GM13977 (cell line): ENCODE results near the gene OPALIN.

Experiments
- DNase-seq: peaks from one replicate; pipeline ENCODE4 v3.0.0; 2012; ENCODE audit warnings: low spot score
- in situ Hi-C: fragments of 300-500 bp; cut with MboI; formaldehyde crosslinking; loops from one replicate; pipeline ENCODE4 v1.12.0; 2022; ENCODE audit warnings: low sequenced_read_pairs, low pct_unique_long_range_greater_than_20kb, mixed read lengths, inconsistent platforms; ENCODE audit not compliant: unreplicated experiment
- TF ChIP-seq, protein P1 (sequence below): IDR thresholded peaks from 2 replicates; pipeline ENCODE4 v1.5.1; 2012; ENCODE audit warnings: mild to moderate bottlenecking, control low read depth; ENCODE audit not compliant: insufficient read depth; ENCODE audit errors: extremely low read depth, missing control alignments

The OPALIN gene

DNA sequence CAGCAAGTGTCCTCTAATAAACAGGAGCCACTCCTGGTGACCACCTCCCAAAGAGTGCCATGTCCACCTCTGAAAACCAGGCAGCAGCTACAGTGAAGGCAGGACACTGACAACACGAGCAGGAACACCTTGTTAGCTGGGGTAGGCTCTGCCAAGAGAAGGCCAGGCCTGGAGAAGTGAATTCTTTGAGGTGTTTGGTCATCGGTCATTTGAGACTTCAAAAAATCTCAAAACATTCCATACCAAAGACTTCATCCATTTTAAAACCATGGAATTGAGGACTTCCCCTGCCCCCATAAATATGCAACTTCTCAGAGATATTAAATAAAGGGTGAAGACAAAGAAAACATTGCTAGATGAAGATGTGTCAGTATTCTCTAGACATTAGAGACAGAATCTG lies 28.4 kb upstream of the OPALIN start:
- DNase-seq = no peak
- in situ Hi-C loops = loop anchor here (25.0 kb wide), 1 partner anchor 650 kb away; no protein-coding TSS in a partner anchor

DNA sequence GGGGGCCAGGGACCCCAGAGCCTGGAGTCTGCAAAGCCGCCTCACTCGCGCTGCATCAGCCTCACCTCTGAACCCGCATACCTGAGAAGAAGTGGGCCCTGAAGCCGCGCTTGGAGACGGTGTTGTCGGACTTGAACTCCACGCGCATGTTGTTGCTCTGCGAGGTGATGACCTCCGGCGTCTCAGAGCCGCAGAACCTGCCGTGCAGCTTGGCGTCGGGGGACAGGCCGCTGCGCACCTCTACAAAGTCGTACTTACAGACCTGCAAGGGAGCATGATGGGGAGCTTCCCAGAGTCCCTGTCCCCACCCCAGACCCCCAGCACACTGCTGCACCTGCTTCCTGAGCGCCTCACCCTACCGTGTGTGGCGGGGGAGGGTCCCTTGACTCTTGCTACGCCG lies 25.7 kb upstream of the OPALIN start:
- TF ChIP-seq, protein P1, sequence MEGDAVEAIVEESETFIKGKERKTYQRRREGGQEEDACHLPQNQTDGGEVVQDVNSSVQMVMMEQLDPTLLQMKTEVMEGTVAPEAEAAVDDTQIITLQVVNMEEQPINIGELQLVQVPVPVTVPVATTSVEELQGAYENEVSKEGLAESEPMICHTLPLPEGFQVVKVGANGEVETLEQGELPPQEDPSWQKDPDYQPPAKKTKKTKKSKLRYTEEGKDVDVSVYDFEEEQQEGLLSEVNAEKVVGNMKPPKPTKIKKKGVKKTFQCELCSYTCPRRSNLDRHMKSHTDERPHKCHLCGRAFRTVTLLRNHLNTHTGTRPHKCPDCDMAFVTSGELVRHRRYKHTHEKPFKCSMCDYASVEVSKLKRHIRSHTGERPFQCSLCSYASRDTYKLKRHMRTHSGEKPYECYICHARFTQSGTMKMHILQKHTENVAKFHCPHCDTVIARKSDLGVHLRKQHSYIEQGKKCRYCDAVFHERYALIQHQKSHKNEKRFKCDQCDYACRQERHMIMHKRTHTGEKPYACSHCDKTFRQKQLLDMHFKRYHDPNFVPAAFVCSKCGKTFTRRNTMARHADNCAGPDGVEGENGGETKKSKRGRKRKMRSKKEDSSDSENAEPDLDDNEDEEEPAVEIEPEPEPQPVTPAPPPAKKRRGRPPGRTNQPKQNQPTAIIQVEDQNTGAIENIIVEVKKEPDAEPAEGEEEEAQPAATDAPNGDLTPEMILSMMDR = no peak
- in situ Hi-C loops = loop anchor here (25.0 kb wide), 1 partner anchor 653 kb away; no protein-coding TSS in a partner anchor
- DNase-seq = no peak

More for the DNA sequence above, 28.4 kb upstream of the OPALIN start:
- TF ChIP-seq, protein P1 = no peak

DNA sequence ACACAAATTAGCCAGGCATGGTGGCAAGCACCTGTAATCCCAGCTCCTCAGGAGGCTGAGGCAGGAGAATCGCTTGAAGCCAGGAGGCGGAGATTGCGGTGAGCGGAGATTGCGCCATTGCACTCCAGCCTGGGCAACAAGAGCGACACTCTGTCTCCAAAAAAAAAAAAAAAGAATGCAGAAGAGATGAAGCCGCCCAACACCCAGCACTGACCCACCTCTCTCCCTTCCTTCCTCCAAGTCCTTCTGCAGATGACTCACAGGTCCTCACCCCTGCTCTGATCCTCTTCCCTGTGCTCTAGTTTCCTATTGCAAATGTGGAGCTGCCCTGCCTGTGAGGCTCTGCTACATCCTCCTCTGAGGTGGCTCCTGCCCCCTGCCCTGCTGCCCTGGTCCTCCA lies 22.0 kb upstream of the OPALIN start:
- TF ChIP-seq, protein P1 = no peak
- in situ Hi-C loops = loop anchor here (25.0 kb wide), 1 partner anchor 656 kb away; no protein-coding TSS in a partner anchor
- DNase-seq = no peak

DNA sequence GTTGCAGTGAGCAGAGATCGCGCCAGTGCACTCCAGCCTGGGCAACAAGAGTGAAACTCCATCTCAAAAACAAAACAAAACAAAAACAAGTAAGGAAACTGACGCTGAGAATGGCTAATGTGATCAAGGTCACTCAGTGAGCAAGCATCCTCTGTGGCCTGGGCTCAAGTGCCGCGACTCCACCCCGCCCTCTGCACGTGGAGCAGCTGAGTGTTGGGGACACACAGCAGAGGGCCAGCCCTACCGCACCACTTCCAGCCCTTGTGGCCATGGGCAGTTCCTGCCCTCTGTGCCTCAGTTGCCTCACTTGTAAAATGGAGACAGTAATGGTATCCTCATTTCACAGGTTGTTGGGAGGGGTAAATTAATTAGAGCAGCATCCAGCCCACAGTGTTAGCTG lies 21.0 kb upstream of the OPALIN start:
- DNase-seq = no peak
- in situ Hi-C loops = loop anchor here (25.0 kb wide), 1 partner anchor 658 kb away; no protein-coding TSS in a partner anchor
- TF ChIP-seq, protein P1 = no peak

DNA sequence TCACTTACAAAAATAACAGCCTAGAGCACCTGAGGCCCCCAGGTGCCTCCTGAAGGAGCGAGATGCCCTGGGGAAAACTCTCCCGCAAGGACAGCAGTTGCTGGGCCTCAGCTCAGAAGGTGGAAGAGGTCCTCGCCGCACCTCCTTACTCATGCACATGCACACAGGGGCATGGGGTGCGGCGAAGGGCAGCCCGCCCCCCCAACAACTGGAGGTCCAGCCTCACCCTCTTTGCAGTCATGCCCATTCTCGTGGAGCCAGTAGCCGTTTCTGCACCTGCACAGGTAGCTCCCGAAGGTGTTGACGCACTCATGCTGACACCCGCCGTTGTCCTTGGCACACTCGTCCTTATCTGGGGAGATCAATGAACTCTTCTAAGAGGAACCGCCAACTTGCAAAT lies 19.9 kb upstream of the OPALIN start:
- in situ Hi-C loops = loop anchor here (25.0 kb wide), 1 partner anchor 659 kb away; no protein-coding TSS in a partner anchor
- DNase-seq = no peak
- TF ChIP-seq, protein P1 = no peak

DNA sequence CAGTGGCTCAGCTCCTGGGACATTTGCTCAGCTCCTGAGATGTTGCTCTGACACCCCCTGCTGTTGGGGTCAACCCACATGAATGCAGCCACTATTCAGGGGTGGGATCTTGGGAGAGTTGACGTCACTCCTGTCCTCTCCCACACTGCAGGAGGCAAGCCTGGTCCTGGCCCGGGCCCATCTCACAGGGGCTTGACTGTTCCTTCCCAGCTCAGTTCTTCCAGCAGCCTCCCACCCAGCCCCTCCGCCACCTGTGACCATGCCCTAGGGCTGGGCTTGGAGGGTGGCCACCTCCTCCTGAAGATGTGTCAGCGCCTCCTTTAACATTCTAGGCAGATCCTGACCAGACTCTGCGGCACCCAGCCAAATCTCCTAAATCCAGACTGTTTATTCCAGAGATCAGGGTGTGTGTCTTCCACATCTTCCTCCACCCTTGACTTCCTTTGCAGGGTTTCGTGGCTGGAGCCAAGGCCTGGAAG lies 19.1 kb upstream of the OPALIN start:
- DNase-seq = no peak
- in situ Hi-C loops = loop anchor here (25.0 kb wide), 1 partner anchor 659 kb away; no protein-coding TSS in a partner anchor
- TF ChIP-seq, protein P1 = no peak
